ENCODE measurements around the gene USP21. TPM values are rescaled to one million over a fixed set of nuclear protein-coding genes. Genes with fewer than 3 reads are reported as not detected.

USP21 gene
- polyA plus RNA-seq, 3 donors = 11.0 to 42.8 (median 11.3) TPM

GRCh38 chr1:161160671-161161145 lies 1.4 kb downstream of the USP21 start:
- Mint-ChIP-seq H3K27me3 (ENCODE audit: low read depth in 3 of 3) (no peaks in the 10 kb centered on the region), H3K27ac (peak overlapping the region in 3 of 7 donors; percentile 5 to 82 (median 32)), H3K4me3 (no peak overlapping the region), H3K4me1 (peaks cover 40% of the 10 kb centered on the region), H3K36me3 (peaks cover 48 to 68% of the 10 kb centered on the region in 2 donors), H3K9me3 (no peaks in the 10 kb centered on the region)
- Histone ChIP-seq H3K79me2 (ENCODE audit: insufficient read depth, low read length) (peaks cover 22% of the 10 kb centered on the region), H3K4me3 (replicated peaks in 1 of 3; ENCODE audit: low read depth in 2 of 3, low read length in 3 of 3) (no peak overlapping the region), H3K9me3 (replicated peaks in 1 of 2; ENCODE audit: control insufficient read depth in 1 of 2, insufficient read depth in 1 of 2, low read length in 2 of 2) (no peaks in the 10 kb centered on the region), H3K9ac (ENCODE audit: insufficient read depth, low read length, poor library complexity, severe bottlenecking) (no peak overlapping the region), H2AFZ (ENCODE audit: insufficient read depth, low read depth, low read length, poor library complexity, severe bottlenecking) (no peak overlapping the region), H4K20me1 (ENCODE audit: insufficient read depth, low read length) (no peaks in the 10 kb centered on the region), H3K4me1 (ENCODE audit: control insufficient read depth in 1 of 2, insufficient read depth in 2 of 2, low read length in 2 of 2) (peaks cover 22 to 35% of the 10 kb centered on the region in 2 donors), H3K36me3 (replicated peaks in 1 of 2; ENCODE audit: control insufficient read depth in 1 of 2, insufficient read depth in 2 of 2, low read length in 2 of 2) (peaks cover 38 to 62% of the 10 kb centered on the region in 2 donors), H3K4me2 (replicated peaks; ENCODE audit: extremely low read depth, low read length, poor library complexity, severe bottlenecking) (peak overlapping the region; percentile 97), H3K27ac (ENCODE audit: low read depth in 1 of 2, low read length in 2 of 2) (no peak overlapping the region), H3K27me3 (ENCODE audit: control insufficient read depth in 2 of 2, insufficient read depth in 2 of 2, low read length in 2 of 2) (no peaks in the 10 kb centered on the region)
- DNase-seq = no peak
- TF ChIP-seq CTCF (IDR thresholded peaks at IDR 0.05) = no peak
- WGBS (ENCODE audit: insufficient coverage) = 98% methylated on average over 19 of the region's 22 CpGs
- intact Hi-C loops (cut with micrococcal nuclease) = no loop called here

- intact Hi-C loops (cut with micrococcal nuclease) = no loop called here
- no peak for DNase-seq
- Histone ChIP-seq H3K4me2 (replicated peaks; ENCODE audit: extremely low read depth, low read length, poor library complexity, severe bottlenecking) (no peak overlapping the region), H4K20me1 (ENCODE audit: insufficient read depth, low read length) (no peaks in the 10 kb centered on the region), H3K4me3 (replicated peaks in 1 of 3; ENCODE audit: low read depth in 2 of 3, low read length in 3 of 3) (no peak overlapping the region), H3K9ac (ENCODE audit: insufficient read depth, low read length, poor library complexity, severe bottlenecking) (no peak overlapping the region), H3K9me3 (replicated peaks in 1 of 2; ENCODE audit: control insufficient read depth in 1 of 2, insufficient read depth in 1 of 2, low read length in 2 of 2) (no peaks in the 10 kb centered on the region), H3K79me2 (ENCODE audit: insufficient read depth, low read length) (peaks cover 20% of the 10 kb centered on the region), H3K27ac (ENCODE audit: low read depth in 1 of 2, low read length in 2 of 2) (no peak overlapping the region), H2AFZ (ENCODE audit: insufficient read depth, low read depth, low read length, poor library complexity, severe bottlenecking) (no peak overlapping the region), H3K27me3 (ENCODE audit: control insufficient read depth in 2 of 2, insufficient read depth in 2 of 2, low read length in 2 of 2) (no peaks in the 10 kb centered on the region), H3K4me1 (ENCODE audit: control insufficient read depth in 1 of 2, insufficient read depth in 2 of 2, low read length in 2 of 2) (peaks cover 26 to 44% of the 10 kb centered on the region in 2 donors), H3K36me3 (replicated peaks in 1 of 2; ENCODE audit: control insufficient read depth in 1 of 2, insufficient read depth in 2 of 2, low read length in 2 of 2) (peaks cover 38 to 62% of the 10 kb centered on the region in 2 donors)
- Mint-ChIP-seq H3K27me3 (ENCODE audit: low read depth in 3 of 3) (no peaks in the 10 kb centered on the region), H3K36me3 (peaks cover 48 to 64% of the 10 kb centered on the region in 2 donors), H3K4me3 (no peak overlapping the region), H3K27ac (peak overlapping the region in 3 of 7 donors; percentile 6 to 59 (median 38)), H3K9me3 (no peaks in the 10 kb centered on the region), H3K4me1 (peaks cover 45% of the 10 kb centered on the region)
- no peak for TF ChIP-seq CTCF (IDR thresholded peaks at IDR 0.05)
- WGBS (ENCODE audit: insufficient coverage) = 100% methylated on average over 4 of the region's 5 CpGs
These were observed 2.4 kb downstream of the USP21 start for GRCh38 chr1:161161652-161162051.

Measured in CD14-positive monocyte (primary cell).